Cardiac atrium fibroblast (primary cell): ENCODE data around the gene CAPG. TPM values are rescaled to one million over a fixed set of nuclear protein-coding genes. Genes with fewer than 3 reads are reported as not detected.

ENCODE experiments used
- total RNA-seq: library from RNA; depleted of rRNA; stranded (reverse); fragments of >200 nt; gene quantifications from 2 replicates; pipeline ENCODE4 v1.2.3, GENCODE V29; 2015

Gene CAPG, protein sequence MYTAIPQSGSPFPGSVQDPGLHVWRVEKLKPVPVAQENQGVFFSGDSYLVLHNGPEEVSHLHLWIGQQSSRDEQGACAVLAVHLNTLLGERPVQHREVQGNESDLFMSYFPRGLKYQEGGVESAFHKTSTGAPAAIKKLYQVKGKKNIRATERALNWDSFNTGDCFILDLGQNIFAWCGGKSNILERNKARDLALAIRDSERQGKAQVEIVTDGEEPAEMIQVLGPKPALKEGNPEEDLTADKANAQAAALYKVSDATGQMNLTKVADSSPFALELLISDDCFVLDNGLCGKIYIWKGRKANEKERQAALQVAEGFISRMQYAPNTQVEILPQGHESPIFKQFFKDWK
- 23.3 and 29.4 TPM in 2 replicates for total RNA-seq

DNA sequence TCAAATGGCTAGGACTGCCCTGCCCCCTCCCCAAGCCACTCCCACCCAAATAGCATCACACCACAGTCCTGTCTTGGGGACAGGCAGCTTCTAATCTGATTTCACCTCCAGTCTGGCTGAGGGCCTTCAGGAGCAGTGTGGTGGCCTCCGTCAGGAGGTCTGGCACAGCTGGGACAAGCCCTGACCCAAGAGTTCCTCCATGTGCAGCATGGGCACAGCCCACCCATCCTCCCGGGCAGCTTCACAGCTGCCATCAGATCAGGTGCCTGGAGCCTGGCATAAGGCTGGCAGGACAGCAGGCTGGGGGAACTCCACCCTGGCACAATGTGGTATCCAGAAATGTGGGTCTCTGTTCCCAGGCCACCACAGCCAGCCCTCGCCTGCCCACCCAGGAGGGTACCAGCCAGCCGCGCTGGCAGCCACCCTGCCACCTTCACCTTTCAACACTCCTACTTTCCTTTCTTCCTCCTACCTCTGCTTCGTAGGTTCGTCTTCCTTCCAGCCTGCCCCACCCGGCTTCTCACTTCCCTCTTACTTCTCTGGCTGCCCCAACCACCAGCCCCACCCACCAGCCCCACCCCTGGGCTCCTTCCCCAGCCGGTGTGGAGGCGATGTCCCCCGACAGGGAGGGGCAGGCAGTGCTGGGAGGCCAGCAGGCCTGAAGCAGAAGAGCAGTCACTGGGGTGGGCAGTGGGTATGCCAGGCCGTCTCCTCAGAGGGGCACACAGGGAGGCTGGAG is at the start of gene CAPG:
Gene CAPG (minus strand): TSS at position 522 of the 739 bp plus-strand sequence. CDS start 8,221 bp downstream, outside the sequence.

DNA sequence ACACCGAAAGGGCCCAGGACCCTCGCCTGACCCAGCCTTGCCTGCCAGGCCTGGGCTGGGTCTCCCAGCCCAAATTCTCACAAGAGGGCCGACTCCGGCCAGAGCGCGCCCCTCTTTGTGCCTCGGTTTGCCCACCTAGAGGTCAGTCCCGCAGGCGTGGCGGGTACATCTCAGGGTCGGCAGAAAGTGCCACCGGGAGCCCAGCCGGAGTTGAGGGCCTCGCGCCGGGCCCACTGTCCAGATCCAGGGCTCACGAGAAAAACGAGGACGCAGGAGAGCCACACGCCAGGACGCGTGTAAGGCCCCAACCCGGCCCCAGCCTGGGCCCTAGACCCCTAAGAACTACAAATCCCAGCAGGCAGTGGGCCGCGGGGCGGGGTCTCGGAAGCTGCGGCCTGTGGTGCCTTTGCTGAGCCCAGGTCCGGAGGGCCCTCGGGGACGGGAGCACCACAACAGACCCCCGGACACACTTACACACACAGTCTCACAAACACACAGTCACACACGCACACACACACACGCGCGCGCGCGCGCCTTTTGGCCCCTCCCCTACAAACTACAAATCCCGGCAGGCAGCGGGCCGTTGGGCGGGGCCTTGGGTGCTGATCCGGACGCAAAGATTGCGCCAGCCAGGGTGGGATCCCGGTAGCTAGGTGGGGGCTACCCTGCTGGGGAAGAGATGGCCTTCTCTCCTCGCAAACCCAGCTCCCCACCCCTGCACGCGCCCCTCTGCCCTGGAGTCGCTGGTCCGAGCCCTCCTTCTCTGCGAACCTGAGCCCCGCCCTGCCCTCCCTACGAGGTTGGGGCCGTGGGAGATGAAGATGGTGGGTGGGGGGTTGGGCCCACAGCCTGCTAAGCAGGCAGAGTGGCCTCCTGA is 8.2 kb upstream of the CAPG start, which contains the start of gene SH2D6:
Gene SH2D6 (plus strand): TSS at position 583 of the 877 bp plus-strand sequence. CDS start 10,752 bp downstream, outside the sequence.

DNA sequence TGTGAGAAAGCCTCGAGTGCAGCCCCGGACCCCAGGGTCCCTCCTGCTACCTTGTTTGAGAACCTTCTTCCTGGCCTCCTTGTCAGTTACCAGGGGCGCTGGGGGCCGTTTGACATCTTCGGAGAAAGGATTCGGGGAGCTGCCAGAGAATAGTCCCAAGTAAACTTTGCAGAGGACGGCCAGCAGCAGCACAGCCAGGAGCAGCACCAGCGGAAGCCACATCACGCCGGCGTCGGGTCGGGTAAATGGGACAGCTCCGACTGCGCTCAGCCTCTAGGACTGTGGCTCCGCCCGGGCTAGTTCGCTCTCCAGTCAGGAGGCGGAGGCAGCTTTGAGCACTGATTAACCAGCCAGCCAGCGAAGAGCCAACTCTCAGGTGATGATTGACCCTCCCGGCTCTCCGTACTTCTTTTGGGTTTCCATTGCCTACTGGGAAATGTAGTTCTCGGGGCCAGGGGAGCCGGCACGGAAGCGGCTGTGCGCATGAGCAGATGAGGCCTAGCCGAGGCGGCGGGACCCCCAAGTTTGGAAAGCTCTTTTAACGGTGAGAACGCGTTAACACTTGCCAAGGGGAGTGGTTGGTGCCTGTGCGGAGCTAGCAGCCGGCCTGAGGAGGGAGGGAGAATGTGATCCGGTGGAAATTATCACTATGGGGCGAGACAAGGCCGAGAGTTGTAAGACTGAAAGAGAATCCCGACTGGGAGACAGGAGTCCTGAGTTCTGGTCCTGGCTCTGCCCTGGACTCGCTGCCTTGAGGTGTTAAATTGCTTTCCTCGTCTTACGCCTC is 55.7 kb downstream of the CAPG start, which contains the start of the genes ELMOD3 and RETSAT:
Gene ELMOD3 (plus strand): TSS at position 484 of the 787 bp plus-strand sequence. CDS start 2,430 bp downstream, outside the sequence.
Gene RETSAT (minus strand): TSS at position 243 of the 787 bp plus-strand sequence. CDS start 21 bp downstream, at position 222.

Other genes with a start within 250 kb of the CAPG start
- gene TGOLN2, start 82.4 kb downstream of the CAPG start, total RNA-seq, result 79.6 and 98.8 TPM in 2 replicates
- 44.6 and 55.8 TPM in 2 replicates for gene RETSAT, start 55.8 kb downstream of the CAPG start, total RNA-seq
- 8.3 and 10.5 TPM in 2 replicates for gene ELMOD3, start 55.6 kb downstream of the CAPG start, total RNA-seq
- gene SH2D6, start 8.3 kb upstream of the CAPG start, total RNA-seq, result not detected in 2 replicates
- gene MAT2A, start 128.8 kb upstream of the CAPG start, total RNA-seq, result 86.3 and 97.7 TPM in 2 replicates
- 46.5 and 82.5 TPM in 2 replicates for gene GGCX, start 151.1 kb upstream of the CAPG start, total RNA-seq
- gene VAMP8, start 167.2 kb upstream of the CAPG start, total RNA-seq, result 0.16 and 2.2 TPM in 2 replicates
- gene VAMP5, start 174.1 kb upstream of the CAPG start, total RNA-seq, result 30.6 and 43.5 TPM in 2 replicates
- gene RNF181, start 185.4 kb upstream of the CAPG start, total RNA-seq, result 136 and 149 TPM in 2 replicates
- gene TMEM150A, start 192.3 kb upstream of the CAPG start, total RNA-seq, result 21.4 and 31.4 TPM in 2 replicates
- 7.4 and 11.0 TPM in 2 replicates for gene C2orf68, start 201.7 kb upstream of the CAPG start, total RNA-seq
- 46.2 and 46.3 TPM in 2 replicates for gene USP39, start 205.8 kb upstream of the CAPG start, total RNA-seq